ENCODE measurements around the gene PRSS56. TPM values are rescaled to one million over a fixed set of nuclear protein-coding genes. Genes with fewer than 3 reads are reported as not detected.

The PRSS56 gene
- total RNA-seq, 1 experiment from 2014 or later, result not detected

DNA sequence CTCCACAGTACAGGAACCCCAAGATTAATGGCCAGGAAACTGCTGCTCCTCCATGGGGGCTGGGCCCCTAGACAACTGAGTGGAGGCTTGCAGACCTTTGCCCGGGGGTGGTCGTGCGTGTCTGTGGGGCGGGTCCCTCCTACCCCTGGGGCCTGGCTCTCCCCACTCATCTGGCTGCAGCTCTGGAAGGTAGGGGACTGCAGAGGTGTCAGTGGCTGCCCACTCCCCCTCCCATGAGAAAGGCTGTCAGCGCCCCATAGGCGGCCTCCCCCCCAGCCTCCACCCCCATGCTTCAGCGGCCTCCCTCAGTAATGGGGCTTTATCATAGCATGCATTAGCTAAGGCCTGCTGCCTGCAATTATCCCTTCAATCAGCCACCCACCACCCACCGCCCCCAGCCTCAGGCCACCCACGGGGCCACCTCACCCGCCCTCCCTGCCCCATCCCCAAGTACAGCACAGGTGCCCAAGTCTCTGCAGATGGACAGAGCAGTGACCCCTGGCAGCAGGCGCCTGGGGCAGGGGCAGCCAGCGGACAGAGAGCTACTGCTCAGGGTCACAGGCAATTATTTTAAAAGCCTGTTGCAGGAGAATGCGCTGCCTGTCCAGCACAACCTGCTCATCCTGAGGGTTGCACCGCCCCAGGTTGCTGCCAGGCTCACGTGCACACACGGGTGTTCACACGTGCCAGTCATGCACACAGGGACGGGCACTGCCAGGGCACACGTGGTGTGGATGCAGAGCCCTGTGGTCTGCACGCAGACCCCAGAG, 23.5 kb upstream of the PRSS56 start:
- Histone ChIP-seq H3K9me3 (ENCODE audit: low read length) (no peaks in the 10 kb centered on the region), H3K4me3 (ENCODE audit: low read length) (no peak overlapping the region), H3K9me2 (replicated peaks; ENCODE audit: insufficient read depth, low read length) (no peaks in the 10 kb centered on the region), H3K36me3 (ENCODE audit: insufficient read depth, low read length) (no peaks in the 10 kb centered on the region), H3K4me1 (ENCODE audit: low read length) (peaks cover 7% of the 10 kb centered on the region), H3K4me2 (ENCODE audit: low read depth, low read length, poor library complexity, severe bottlenecking) (no peak overlapping the region), H2AFZ (ENCODE audit: low read length) (no peak overlapping the region), H3K79me2 (ENCODE audit: low read length) (no peaks in the 10 kb centered on the region), H3K9ac (ENCODE audit: low read length) (no peak overlapping the region), H3K27ac (ENCODE audit: low read length) (no peak overlapping the region), H3K27me3 (ENCODE audit: low read length) (no peaks in the 10 kb centered on the region), H4K20me1 (ENCODE audit: insufficient read depth, low read depth, low read length) (no peaks in the 10 kb centered on the region)
- no peak for DNase-seq

GRCh38 chr2:232497348-232497747, 22.8 kb upstream of the PRSS56 start:
- Histone ChIP-seq H2AFZ (ENCODE audit: low read length) (no peak overlapping the region), H3K9me2 (replicated peaks; ENCODE audit: insufficient read depth, low read length) (no peaks in the 10 kb centered on the region), H3K27ac (ENCODE audit: low read length) (no peak overlapping the region), H3K36me3 (ENCODE audit: insufficient read depth, low read length) (no peaks in the 10 kb centered on the region), H3K4me1 (ENCODE audit: low read length) (peaks cover 7% of the 10 kb centered on the region), H4K20me1 (ENCODE audit: insufficient read depth, low read depth, low read length) (no peaks in the 10 kb centered on the region), H3K4me3 (ENCODE audit: low read length) (no peak overlapping the region), H3K4me2 (ENCODE audit: low read depth, low read length, poor library complexity, severe bottlenecking) (no peak overlapping the region), H3K9me3 (ENCODE audit: low read length) (no peaks in the 10 kb centered on the region), H3K9ac (ENCODE audit: low read length) (no peak overlapping the region), H3K27me3 (ENCODE audit: low read length) (no peaks in the 10 kb centered on the region), H3K79me2 (ENCODE audit: low read length) (no peaks in the 10 kb centered on the region)
- DNase-seq, result no peak

GRCh38 chr2:232498452-232498851, 21.7 kb upstream of the PRSS56 start:
- no peak overlapping the region for H2AFZ ChIP-seq (ENCODE audit: low read length)
- no peaks in the 10 kb centered on the region for H3K36me3 ChIP-seq (ENCODE audit: insufficient read depth, low read length)

DNA sequence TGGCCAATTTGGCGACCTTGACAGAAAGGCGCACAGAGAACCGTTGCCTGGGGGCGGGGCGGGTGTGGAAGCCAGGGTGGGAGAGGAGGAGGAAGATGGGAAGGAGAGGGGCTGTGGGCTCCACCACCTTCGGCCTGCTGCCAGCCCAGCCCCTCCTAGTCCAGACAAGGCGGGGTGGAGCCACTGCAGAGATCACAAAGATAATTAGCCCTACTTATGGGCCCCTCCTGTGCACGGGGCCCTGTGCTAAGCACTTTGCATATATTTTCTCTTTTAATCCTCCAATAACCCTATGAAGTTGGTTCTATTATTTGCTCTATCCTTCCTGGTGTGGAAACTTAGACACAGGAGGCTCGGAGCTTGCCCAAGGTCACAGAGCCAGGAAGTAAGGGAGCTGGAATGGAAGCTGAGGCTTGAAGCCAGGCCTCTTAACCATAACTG, 18.8 kb upstream of the PRSS56 start:
- no peak overlapping the region for H3K27ac ChIP-seq (ENCODE audit: low read length)
- H2AFZ ChIP-seq (ENCODE audit: low read length), result no peak overlapping the region
- no peaks in the 10 kb centered on the region for H4K20me1 ChIP-seq (ENCODE audit: insufficient read depth, low read depth, low read length)
- no peaks in the 10 kb centered on the region for H3K27me3 ChIP-seq (ENCODE audit: low read length)
- no peak for DNase-seq
- H3K4me2 ChIP-seq (ENCODE audit: low read depth, low read length, poor library complexity, severe bottlenecking), result no peak overlapping the region
- no peak overlapping the region for H3K4me3 ChIP-seq (ENCODE audit: low read length)
- no peaks in the 10 kb centered on the region for H3K9me3 ChIP-seq (ENCODE audit: low read length)
- H3K4me1 ChIP-seq (ENCODE audit: low read length), result peaks cover 3% of the 10 kb centered on the region; the same call in 1 of the 2 replicates
- H3K79me2 ChIP-seq (ENCODE audit: low read length), result no peaks in the 10 kb centered on the region
- no peaks in the 10 kb centered on the region for H3K9me2 ChIP-seq (replicated peaks; ENCODE audit: insufficient read depth, low read length)
- H3K9ac ChIP-seq (ENCODE audit: low read length), result no peak overlapping the region
- H3K36me3 ChIP-seq (ENCODE audit: insufficient read depth, low read length), result no peaks in the 10 kb centered on the region

More at GRCh38 chr2:232498452-232498851, 21.7 kb upstream of the PRSS56 start:
- Histone ChIP-seq H3K27me3 (ENCODE audit: low read length) (no peaks in the 10 kb centered on the region), H3K9me2 (replicated peaks; ENCODE audit: insufficient read depth, low read length) (no peaks in the 10 kb centered on the region), H3K27ac (ENCODE audit: low read length) (no peak overlapping the region), H4K20me1 (ENCODE audit: insufficient read depth, low read depth, low read length) (no peaks in the 10 kb centered on the region), H3K4me1 (ENCODE audit: low read length) (peaks cover 7% of the 10 kb centered on the region), H3K9ac (ENCODE audit: low read length) (no peak overlapping the region), H3K9me3 (ENCODE audit: low read length) (no peaks in the 10 kb centered on the region), H3K4me3 (ENCODE audit: low read length) (no peak overlapping the region), H3K4me2 (ENCODE audit: low read depth, low read length, poor library complexity, severe bottlenecking) (no peak overlapping the region), H3K79me2 (ENCODE audit: low read length) (no peaks in the 10 kb centered on the region)
- no peak for DNase-seq

DNA sequence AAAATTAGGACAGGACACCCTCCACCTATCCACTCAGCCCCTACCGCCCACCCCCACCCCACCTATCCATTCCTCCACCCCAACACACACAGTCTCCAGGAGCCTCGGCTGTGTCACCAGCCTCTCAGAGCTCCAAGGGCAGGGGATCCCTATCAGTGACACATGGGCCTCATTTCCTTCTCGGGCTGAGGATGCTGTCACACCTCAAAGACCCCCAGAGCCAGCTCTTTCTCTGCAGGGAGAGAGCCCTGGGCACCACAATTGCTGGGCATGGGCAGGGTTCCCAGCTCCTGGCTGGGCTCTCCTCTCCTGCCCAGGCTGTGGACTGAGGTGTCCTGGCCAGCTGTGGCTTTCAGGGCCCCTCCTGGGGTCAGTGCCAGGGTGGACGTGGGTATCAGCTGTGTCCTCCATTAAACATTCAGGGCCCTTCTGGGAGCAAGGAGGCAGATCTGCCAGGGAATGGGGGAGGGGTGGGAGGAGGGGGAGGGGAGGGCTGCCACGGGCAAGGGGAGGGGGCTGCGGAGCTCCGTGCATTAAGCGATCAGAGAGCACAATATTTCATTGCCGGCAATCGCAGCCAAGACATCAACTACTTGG, 18.3 kb upstream of the PRSS56 start:
- Histone ChIP-seq H3K4me1 (ENCODE audit: low read length) (peaks cover 3% of the 10 kb centered on the region; the same call in 1 of the 2 replicates), H3K27ac (ENCODE audit: low read length) (no peak overlapping the region), H3K9me3 (ENCODE audit: low read length) (no peaks in the 10 kb centered on the region), H2AFZ (ENCODE audit: low read length) (no peak overlapping the region), H3K79me2 (ENCODE audit: low read length) (no peaks in the 10 kb centered on the region), H3K9ac (ENCODE audit: low read length) (no peak overlapping the region), H3K4me3 (ENCODE audit: low read length) (no peak overlapping the region), H4K20me1 (ENCODE audit: insufficient read depth, low read depth, low read length) (no peaks in the 10 kb centered on the region), H3K9me2 (replicated peaks; ENCODE audit: insufficient read depth, low read length) (no peaks in the 10 kb centered on the region), H3K4me2 (ENCODE audit: low read depth, low read length, poor library complexity, severe bottlenecking) (no peak overlapping the region), H3K36me3 (ENCODE audit: insufficient read depth, low read length) (no peaks in the 10 kb centered on the region), H3K27me3 (ENCODE audit: low read length) (no peaks in the 10 kb centered on the region)
- no peak for DNase-seq

GRCh38 chr2:232502511-232502910, 17.7 kb upstream of the PRSS56 start:
- Histone ChIP-seq H3K4me2 (ENCODE audit: low read depth, low read length, poor library complexity, severe bottlenecking) (no peak overlapping the region), H3K27me3 (ENCODE audit: low read length) (no peaks in the 10 kb centered on the region), H2AFZ (ENCODE audit: low read length) (no peak overlapping the region), H3K27ac (ENCODE audit: low read length) (no peak overlapping the region), H4K20me1 (ENCODE audit: insufficient read depth, low read depth, low read length) (no peaks in the 10 kb centered on the region), H3K9me3 (ENCODE audit: low read length) (no peaks in the 10 kb centered on the region), H3K36me3 (ENCODE audit: insufficient read depth, low read length) (no peaks in the 10 kb centered on the region), H3K79me2 (ENCODE audit: low read length) (no peaks in the 10 kb centered on the region), H3K4me1 (ENCODE audit: low read length) (peaks cover 3% of the 10 kb centered on the region; the same call in 1 of the 2 replicates), H3K4me3 (ENCODE audit: low read length) (no peak overlapping the region), H3K9ac (ENCODE audit: low read length) (no peak overlapping the region), H3K9me2 (replicated peaks; ENCODE audit: insufficient read depth, low read length) (no peaks in the 10 kb centered on the region)
- no peak for DNase-seq

DNA sequence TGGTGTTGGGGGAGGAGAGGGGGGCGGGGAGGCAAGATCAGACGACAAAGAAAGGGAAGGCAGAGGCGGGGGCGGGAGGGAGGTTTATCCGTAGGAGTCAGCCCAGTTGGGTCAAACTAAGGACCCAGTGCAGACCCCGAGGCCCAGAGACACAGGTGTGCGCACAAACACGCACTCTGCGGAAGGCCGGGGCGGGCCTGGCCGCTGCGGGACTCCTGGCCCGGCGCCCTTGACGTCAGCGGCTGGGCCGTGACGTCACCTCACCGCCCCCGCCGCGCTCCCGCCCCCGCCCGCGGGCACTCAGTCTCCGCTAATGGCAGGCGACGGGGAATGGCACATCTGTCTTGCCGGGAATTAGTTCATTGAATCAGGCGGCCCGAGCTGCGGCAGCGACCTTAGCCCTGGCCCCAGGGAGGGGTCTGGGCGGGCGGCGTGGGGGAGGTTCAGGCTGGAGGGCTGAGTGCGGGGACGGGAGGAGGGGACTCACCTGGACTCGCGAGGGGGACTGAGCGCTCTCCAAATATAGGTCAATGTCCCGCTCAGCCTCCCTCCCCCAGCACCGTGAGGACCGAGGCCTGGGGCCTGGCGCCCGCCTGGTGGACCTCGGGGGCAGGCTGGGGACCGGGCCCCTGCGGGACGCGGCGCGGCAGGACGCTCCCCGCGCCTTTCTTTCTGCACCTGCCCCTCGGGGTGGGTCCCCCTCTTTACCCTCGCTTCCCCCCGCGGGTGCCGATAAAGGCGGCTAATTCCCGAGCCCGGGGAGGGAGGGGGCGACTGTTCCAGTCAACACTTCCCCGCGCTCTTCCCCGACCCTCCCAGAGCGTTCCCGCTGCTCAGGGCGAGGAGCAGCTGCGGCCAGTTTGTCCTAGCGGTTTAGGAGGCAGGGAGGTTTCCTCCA, 17.0 kb upstream of the PRSS56 start:
- no peaks in the 10 kb centered on the region for H3K9me3 ChIP-seq (ENCODE audit: low read length)
- no peak overlapping the region for H3K4me3 ChIP-seq (ENCODE audit: low read length)
- H3K27ac ChIP-seq (ENCODE audit: low read length), result no peak overlapping the region
- H3K36me3 ChIP-seq (ENCODE audit: insufficient read depth, low read length), result no peaks in the 10 kb centered on the region
- H2AFZ ChIP-seq (ENCODE audit: low read length), result no peak overlapping the region
- H3K9me2 ChIP-seq (replicated peaks; ENCODE audit: insufficient read depth, low read length), result no peaks in the 10 kb centered on the region
- H3K27me3 ChIP-seq (ENCODE audit: low read length), result no peaks in the 10 kb centered on the region
- H4K20me1 ChIP-seq (ENCODE audit: insufficient read depth, low read depth, low read length), result no peaks in the 10 kb centered on the region
- H3K4me2 ChIP-seq (ENCODE audit: low read depth, low read length, poor library complexity, severe bottlenecking), result no peak overlapping the region
- H3K9ac ChIP-seq (ENCODE audit: low read length), result no peak overlapping the region
- no peak for DNase-seq
- H3K79me2 ChIP-seq (ENCODE audit: low read length), result no peaks in the 10 kb centered on the region
- H3K4me1 ChIP-seq (ENCODE audit: low read length), result peaks cover 3% of the 10 kb centered on the region; the same call in 1 of the 2 replicates

DNA sequence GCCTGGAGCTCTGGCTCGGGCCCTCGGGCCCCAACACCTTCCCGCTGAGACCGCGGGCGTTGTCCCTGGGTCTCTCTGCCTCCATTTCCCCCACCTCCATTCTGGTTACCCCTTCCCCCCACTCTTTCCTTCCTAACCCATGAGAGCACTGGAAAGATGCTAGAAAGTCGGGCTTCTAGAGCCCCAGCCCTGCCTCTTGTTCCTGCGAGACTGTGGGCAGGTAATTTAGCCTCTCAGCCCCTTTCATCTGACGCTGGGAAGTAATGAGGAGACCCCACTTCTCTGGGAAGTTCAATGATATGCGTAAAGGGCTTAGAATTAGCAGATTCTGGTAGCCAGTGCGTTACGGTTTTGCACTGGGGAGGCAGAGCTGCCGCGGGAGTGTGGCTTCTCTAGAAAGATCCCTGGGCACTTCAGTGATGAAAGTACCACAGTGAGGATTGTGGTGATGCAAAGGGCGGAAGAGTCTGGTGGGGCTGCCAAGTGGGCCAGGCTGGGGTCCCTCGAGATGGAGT, 16.3 kb upstream of the PRSS56 start:
- no peak for DNase-seq
- H3K9me3 ChIP-seq (ENCODE audit: low read length), result no peaks in the 10 kb centered on the region
- no peak overlapping the region for H2AFZ ChIP-seq (ENCODE audit: low read length)
- H3K9me2 ChIP-seq (replicated peaks; ENCODE audit: insufficient read depth, low read length), result no peaks in the 10 kb centered on the region
- peaks cover 3% of the 10 kb centered on the region; the same call in 1 of the 2 replicates for H3K4me1 ChIP-seq (ENCODE audit: low read length)
- no peak overlapping the region for H3K4me2 ChIP-seq (ENCODE audit: low read depth, low read length, poor library complexity, severe bottlenecking)
- no peaks in the 10 kb centered on the region for H3K79me2 ChIP-seq (ENCODE audit: low read length)
- no peak overlapping the region for H3K9ac ChIP-seq (ENCODE audit: low read length)
- no peaks in the 10 kb centered on the region for H4K20me1 ChIP-seq (ENCODE audit: insufficient read depth, low read depth, low read length)
- H3K27ac ChIP-seq (ENCODE audit: low read length), result no peak overlapping the region
- H3K4me3 ChIP-seq (ENCODE audit: low read length), result no peak overlapping the region
- no peaks in the 10 kb centered on the region for H3K27me3 ChIP-seq (ENCODE audit: low read length)
- no peaks in the 10 kb centered on the region for H3K36me3 ChIP-seq (ENCODE audit: insufficient read depth, low read length)
